ENCODE results near the gene PHF14.

Gene PHF14

GRCh38 chr7:11104578-11104977, 130.9 kb downstream of the PHF14 start:
- DNase-seq (ENCODE audit: low spot score) = no peak

DNA sequence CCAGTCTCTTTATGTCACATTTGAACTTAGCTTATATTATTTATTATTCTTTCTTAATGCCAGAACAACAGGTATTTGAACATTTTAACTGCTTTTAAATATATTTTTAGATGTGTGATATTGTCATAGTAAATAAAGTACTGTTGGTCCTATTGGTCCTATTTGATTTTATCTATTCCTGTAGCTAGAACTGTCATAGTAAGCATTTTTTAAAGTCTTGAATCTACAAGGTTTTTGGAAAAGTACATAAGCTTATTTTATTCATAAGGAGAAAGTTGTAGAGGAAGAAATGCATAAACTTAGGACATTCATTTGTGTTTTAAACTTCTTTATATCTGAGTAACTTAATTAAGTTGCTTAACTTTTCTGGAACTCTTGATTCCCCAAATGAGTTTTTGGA, 136.0 kb downstream of the PHF14 start:
- no peak for DNase-seq (ENCODE audit: low spot score)

DNA sequence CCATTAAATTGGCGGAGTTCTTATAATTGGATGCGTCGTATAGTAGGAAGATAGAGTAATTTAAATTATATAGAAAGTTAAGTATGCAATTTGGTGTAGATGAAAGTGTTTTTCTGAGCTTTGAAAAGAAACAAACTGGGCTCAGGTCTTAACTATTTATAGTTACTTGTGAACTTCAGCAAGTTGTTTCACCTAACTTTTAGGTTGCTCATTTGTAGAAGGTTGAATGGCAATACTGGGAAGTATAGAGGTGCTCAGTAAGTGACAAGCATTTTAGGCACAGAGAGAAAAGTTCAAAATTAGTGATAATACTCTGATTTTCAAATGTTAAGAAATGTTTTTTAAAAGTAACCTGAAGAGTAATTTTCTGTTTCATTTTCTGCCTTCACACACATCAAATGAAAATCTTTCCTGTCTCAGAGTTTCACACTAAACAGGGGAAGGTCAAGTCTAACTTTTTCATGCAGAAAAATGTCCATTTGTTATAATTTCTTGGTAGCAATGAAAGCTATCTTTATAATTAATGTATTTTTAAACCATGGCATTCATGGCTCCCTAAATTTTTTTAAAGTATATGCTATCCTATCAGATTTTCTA, 146.5 kb downstream of the PHF14 start:
- no peak for DNase-seq (ENCODE audit: low spot score)

GRCh38 chr7:11120675-11121220, 147.1 kb downstream of the PHF14 start:
- DNase-seq (ENCODE audit: low spot score) = no peak

DNA sequence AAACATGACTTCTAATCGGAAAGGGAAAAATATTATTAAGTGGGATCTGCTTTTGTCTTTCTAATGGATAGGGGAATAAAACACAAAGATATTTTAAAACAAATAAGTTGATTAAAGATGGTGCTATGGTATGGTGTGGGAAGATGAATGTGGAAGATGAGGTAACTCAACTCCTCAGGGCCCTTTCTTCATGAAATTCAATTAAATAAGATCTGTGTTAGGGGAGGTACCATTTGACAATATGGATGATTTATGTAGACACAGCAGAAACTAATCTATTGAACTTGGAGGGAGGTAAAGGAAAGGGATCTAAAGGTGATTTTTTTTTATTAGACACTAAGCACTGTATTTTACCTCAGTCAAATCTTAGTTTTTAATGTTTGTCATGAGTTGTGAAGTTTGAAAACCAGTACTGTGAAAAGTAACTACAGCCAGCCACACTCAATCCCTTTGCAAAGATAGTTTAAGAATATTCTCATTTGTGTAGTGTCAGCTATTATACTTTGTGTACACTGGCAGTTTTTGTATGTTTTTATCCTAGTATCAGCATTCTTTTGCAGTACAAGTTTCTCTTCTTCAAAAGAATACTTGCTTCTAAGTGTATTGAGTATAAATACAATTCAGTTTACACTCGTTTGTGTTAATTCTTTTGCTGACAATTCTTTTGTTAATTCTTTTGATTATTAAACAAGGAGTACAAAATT, 151.3 kb downstream of the PHF14 start:
- DNase-seq (ENCODE audit: low spot score) = no peak

GRCh38 chr7:11127114-11127785, 153.6 kb downstream of the PHF14 start:
- no peak for DNase-seq (ENCODE audit: low spot score)

- no peak for DNase-seq (ENCODE audit: low spot score)
These were observed 154.3 kb downstream of the PHF14 start for GRCh38 chr7:11127988-11128387.

- DNase-seq (ENCODE audit: low spot score) = no peak
These were observed 154.8 kb downstream of the PHF14 start for GRCh38 chr7:11128498-11128897.

DNA sequence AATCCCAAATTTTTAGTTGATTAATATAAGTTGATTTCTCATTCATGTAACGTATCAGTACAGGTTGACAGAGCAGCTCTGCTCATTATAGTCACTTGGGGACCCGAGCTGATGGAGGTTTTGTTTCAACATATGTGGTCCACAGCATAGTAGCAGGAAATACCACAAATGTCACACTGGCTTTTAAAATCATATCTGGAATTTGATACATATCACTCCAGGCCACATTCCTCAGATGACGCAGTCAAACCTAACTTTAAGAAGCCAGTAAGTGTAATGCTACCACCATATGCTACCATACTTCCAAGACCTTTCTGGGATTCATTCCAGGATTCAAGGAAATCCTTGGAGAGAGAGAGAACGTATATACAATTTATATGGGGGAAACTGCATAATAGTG, 156.3 kb downstream of the PHF14 start:
- no peak for DNase-seq (ENCODE audit: low spot score)

- DNase-seq (ENCODE audit: low spot score) = no peak
These were observed 156.9 kb downstream of the PHF14 start for GRCh38 chr7:11130601-11131000.

- no peak for DNase-seq (ENCODE audit: low spot score)
These were observed 159.8 kb downstream of the PHF14 start for GRCh38 chr7:11133436-11133959.

DNA sequence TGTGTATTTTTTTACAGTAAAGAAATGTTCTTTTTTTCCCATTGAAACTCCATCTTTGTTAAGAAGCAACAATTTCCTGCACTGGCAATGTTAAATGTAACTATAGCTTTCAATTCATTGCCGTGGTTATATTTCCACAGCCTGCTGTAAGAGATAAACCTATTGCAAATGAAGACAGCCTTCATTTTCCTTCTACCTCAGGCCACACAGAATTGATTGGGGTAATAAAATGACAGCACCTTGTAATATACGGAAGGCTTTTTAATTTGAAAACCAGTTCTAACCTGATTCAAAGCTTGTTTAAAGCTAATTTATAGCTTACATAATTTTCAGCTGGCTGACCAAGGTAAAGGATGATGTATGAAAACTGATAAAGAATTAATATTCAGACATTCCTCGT, 161.9 kb downstream of the PHF14 start:
- DNase-seq (ENCODE audit: low spot score) = no peak

- DNase-seq (ENCODE audit: low spot score) = no peak
These were observed 167.9 kb downstream of the PHF14 start for GRCh38 chr7:11141541-11141940.

GRCh38 chr7:11153694-11154093, 180.0 kb downstream of the PHF14 start:
- DNase-seq (ENCODE audit: low spot score) = no peak

DNA sequence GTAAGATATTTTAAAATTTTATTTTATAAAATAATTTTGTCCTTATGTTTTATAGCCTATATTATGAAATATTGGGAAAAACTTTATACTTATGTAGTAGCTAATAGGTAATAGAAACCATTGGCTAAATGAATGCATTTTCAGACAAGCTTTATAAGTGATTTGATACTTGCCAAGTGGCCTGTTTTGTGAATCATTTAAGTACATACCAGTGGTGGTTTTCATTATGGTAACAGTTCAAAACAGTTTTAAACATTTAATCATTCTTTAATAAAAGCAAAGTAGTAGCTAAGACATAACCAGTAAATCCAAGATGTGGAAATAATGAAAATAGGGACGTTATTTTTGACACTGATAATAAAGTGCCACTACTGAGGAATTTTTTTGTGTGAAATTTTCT, 182.2 kb downstream of the PHF14 start:
- DNase-seq (ENCODE audit: low spot score) = no peak

DNA sequence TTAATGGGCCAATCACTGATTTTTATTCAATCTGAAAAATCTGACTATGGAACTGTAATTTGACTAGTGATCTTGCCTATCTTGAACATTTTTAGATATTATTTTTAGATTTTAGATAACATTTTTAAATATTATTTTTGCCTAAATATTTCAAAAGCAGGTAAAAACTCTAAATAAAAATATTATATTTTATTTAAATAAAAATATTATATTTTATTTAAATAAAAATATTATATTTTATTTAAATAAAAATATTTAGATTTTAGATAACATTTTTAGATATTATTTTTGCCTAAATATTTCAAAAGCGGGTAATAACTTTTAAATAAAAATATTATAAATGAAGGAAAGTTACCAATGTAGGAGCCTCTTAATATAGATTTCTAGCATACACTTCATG, 187.8 kb downstream of the PHF14 start:
- no peak for DNase-seq (ENCODE audit: low spot score)

DNA sequence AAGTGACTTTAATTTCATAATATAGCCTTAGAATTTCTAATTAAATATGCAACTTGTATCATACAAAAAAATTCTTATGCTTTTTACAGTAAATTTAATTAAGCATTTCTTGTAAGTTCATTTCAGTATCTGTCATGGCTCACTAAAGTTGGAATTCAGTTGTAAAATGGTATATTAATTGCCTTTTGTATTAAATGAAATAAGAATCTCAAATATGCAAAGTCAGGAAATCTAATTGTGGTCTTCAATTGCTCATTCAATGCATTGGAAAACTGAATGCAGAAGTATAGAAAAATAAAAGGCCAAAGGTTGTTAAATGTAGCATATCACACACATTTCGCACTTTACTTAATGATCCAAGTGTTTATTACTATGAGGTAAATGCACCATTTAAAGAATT, 189.5 kb downstream of the PHF14 start:
- DNase-seq (ENCODE audit: low spot score) = no peak

GRCh38 chr7:11166051-11166450, 192.4 kb downstream of the PHF14 start:
- DNase-seq (ENCODE audit: low spot score) = no peak

GRCh38 chr7:11168650-11169170, 195.0 kb downstream of the PHF14 start:
- DNase-seq (ENCODE audit: low spot score) = no peak

DNA sequence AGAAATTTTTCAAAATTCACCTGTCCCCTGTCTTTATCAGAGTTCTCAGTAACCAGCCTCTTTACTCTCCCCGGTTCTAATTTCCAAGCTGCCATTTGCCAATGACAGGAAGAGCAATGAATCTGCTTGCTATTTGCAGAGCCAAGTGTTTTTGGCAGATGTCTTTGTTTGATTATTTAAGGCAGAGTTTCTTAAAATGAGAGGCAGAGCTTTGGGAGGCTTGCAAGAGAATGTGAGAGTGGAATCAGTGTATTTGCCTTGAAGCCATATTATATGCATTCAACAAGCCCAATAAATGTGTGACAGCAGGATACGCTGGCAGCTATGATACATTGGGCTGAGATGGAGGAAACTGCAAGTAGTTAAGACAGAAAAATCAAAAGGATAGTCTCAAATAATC, 196.5 kb downstream of the PHF14 start:
- peak; percentile 9 for DNase-seq (ENCODE audit: low spot score)

GRCh38 chr7:11170863-11171568, 197.3 kb downstream of the PHF14 start:
- no peak for DNase-seq (ENCODE audit: low spot score)

GRCh38 chr7:11171569-11172192, 198.0 kb downstream of the PHF14 start:
- no peak for DNase-seq (ENCODE audit: low spot score)
